GM08714 (cell line): Measurements from ENCODE around the gene TBX20.
"Not testable (repeated sequence)": the region's sequence is repeated elsewhere in the genome, so short reads cannot be mapped to it uniquely, and the experiment has no call there.

Source experiments
- H3K4me3 ChIP-seq: fragments of 200-500 bp; sonication (Bioruptor generic); 2 replicates; pipeline ENCODE4 v1.5.1; 2014; ENCODE audit warnings: mild to moderate bottlenecking, low read length, inconsistent platforms
- ZNF274 ChIP-seq: IDR thresholded peaks from 2 replicates; pipeline ENCODE4 v1.6.1; 2012; ENCODE audit warnings: mild to moderate bottlenecking, low read depth, low read length

TBX20 gene

DNA sequence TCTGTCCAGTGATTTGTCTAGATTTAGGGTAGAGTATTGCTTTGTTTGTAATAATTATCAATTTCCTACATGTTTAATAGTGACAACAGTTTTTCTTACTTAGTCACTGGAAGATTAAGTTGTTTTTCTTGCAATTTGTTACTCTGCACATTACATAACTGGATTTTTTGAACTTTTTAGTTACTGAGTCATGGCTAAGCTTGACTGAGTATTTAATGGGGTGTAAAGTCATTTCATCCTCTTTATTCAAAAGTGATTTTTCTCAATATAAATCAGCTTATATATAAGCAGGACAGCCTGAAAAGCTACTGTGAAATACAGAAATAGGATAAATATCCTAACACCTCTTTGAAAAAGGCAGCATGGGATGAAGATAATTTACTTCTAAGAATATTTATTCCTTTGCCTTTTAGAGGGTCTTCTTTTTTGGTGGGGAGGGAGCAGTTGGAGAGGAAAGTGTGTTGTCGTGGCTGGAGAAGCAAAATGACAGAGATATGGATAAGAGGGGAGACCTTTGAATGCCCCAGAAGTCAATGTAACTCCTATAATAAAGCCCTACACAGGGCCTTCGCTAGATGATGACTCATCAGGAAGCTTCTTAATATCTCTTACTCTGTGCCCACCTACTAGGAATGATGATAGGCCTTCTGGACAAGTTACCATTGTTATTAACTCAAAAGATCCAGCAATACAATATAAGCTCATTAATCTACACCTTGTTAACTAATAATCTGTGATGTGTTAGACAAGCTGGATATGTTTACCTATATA is 55.3 kb downstream of the TBX20 start:
- not testable (repeated sequence) for H3K4me3 ChIP-seq

DNA sequence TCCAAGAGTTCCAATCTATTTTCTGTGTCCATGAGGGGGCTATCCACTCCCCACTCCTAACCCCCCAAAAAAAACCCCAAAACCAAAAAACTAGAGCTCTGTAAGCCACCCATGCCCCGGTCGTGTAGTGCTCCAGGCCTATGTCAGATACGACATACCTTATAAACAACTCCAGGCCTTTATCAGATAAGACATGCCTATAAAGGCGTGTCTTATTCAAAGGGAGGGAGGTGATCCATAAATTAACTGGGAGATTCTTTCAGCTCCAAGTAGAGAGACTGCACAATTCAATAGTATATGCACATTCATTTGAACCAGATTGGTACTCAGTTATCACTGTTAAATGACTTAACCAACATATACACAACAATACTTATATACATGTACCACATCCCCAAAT is 62.3 kb downstream of the TBX20 start:
- not testable (repeated sequence) for H3K4me3 ChIP-seq

DNA sequence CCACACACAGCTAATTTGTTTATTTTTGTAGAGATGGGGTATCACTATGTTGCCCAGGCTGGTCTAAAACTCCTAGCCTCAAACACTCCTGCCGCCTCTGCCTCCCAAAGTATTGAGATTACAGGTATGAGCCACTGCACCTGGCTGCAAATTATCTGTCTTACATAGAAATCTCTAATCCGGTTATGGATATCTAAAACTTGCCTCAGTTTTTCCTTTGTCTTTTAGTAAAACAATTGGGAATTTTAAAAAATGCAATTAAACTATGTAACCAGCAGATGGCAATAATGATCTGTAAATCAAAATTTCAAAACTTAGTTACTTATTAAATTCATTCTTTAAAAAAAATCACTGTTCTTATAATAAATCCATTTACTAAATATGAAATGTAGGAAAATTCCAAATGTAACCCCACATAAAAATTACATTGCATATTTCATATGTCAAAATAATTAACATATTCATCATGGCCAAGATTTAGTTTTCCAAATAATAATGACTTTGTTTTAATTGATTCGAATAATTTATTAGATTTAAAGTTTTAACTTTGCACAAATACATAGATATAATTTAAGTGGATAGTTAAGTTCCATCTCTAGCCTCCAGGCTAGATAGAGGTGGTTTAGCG is 63.6 kb downstream of the TBX20 start:
- not testable (repeated sequence) for H3K4me3 ChIP-seq

DNA sequence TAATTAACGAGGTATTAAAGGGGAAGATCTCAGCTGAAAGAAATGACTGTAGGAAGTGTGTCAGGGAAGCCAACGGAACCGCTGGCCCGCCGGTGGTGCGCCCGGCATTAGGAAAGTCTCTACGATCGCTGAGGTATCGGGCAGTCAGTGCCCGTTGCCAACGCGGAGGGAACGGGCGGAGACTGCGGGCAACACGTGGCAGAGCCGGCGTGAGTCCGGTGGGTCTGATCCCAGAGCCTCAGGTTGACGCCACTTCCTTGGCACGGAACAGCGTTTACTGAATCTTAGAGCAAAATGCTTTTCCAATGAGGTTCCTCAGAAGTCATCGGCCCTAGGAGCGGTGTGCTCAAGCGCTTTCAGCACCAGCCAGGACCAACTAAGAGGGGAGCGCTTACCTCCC is 67.1 kb downstream of the TBX20 start:
- peak overlapping the region; percentile 9; the same call in 1 of the 2 replicates for H3K4me3 ChIP-seq

DNA sequence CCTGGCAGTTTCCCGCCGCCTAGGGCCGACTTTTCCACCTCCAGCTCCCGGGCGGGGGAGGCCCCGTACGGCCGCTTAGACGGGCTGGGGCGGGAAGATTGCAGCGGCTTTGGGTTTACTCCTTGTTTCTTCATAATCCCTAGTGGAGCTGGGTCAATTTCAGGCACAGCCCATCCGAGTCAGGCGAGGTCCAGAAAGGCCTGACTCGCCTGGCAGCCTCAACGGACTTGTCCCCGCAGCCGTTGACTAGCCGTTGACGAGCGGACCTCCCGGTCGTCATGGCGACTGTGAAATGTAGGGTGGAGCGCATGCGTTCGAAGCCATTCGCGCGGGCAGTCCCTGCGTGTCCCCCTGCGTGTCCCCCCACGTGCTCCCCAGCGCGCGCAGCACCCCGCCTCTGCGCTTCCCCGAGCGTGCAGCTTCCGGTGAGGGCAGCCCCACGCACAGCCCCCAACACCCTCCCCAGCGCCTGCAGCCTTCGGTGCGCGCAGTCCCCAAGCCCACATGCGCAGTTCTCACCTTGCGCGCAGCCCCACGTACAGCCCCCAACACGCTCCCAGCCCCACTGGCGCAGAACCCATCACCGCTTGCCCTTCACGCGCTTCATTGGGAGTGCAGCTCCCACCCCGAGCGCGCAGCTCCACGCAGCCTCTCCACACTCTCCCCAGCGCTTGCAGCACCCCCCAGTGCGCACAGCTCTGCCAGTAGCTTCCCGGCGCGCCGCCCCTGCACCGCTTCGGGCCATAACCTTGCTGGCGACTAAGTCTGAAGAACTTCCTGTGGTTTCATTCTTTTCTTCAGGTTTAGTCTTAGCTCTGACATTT is 67.8 kb downstream of the TBX20 start:
- TF ChIP-seq ZNF274: no peak
- H3K4me3 ChIP-seq: peak overlapping the region; percentile 9; the same call in 1 of the 2 replicates

DNA sequence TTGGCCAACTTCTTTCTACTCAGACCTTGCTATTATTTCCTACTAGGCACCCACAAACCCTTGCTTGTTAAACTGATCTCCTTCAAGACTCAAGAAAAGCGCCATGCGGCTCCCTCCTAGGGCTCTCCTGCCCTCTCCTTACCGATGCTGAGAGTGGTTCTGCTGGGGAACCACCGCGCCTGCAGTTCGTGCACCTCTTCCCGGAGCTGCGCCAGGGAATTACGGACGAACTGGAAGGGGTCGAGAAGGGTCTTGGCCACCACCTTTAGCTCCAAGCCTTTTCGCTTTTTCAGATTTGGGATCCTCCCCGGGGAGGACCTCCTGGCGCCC is 68.4 kb downstream of the TBX20 start:
- H3K4me3 ChIP-seq: not testable (repeated sequence)

DNA sequence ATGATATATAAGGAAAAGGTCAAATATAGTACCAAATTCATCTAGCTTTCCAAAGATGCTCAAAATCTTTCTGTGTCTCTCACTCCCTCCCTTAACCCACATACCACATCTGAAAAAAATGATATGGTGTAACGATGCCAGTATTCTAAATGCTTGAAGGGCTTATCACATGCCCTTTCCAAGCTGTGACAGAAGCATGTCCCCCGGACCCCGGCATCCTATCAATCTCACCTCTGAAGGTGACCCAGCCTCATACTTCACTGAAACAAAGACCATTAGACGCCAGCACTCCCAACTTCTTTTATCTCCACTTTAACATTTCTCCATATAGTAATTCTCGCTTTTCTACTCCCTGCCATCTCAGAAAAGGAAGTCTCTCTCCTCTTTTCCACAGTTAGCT is 68.9 kb downstream of the TBX20 start:
- not testable (repeated sequence) for H3K4me3 ChIP-seq

DNA sequence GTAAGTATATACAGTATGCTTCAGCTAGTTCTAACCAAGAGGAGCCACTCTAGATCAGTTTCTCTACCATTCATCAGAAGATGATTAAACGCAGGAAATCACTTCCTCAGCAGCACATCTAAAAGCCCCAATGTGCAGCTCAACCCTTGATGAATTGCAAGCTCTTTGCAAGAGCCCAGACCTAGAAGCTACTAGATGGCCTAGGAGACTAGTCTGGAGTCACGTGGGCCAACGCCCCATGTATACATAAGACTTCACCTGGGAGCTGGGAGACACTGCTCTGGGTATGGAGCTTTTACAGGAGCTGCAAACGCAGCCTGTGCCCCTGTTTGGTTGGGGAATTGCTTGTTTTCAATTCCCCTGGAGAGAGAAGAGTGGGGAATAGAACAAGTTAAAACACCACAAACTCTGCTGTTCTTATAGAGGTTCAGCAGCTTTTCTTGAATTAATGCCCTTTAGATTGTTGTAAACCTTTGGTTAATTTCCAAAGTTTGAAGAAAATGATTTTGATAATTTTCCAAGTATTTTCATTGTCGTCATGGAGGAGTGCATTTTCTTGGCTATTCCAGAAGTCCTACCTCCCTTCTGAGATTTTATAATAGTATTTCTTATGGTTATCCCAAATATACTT is 69.9 kb downstream of the TBX20 start:
- H3K4me3 ChIP-seq: not testable (repeated sequence)

DNA sequence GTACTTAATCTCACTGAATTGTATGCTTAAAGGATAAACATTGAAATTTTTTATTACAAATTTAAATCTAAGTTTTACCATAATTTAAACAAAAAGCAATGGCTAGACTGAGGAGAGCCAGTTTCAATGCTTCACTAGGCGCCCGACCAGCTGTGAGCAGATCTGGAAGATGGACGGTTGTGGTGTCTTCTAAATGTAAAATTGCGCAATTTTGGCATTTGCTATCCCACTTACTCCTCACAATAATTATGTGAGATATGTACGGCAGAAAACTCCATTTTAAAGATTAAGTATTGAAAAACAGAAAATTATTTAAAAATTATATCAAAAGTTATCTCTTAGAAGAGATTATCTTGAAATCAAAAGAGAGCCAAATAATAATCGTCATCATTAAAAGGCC is 73.2 kb downstream of the TBX20 start:
- H3K4me3 ChIP-seq: not testable (repeated sequence)

DNA sequence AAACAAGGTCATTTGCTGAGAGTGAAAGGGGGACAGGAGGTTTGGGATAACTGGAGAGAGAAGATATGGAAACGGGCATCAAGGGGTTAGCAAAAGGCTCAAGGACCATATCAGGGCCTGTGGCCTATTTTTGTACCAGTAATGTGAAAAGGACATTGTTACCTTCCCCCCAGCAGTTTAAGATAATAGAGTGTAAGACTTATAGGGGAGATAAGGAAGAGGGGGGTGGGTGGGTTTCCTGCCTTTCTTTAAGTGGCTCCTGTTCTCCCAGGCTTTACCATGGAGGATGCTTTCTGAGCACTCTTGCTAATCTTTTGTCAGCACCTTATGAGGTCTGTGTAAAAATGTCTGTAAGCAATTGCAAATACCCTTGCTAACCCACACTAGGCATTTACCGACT is 80.7 kb downstream of the TBX20 start:
- not testable (repeated sequence) for H3K4me3 ChIP-seq

DNA sequence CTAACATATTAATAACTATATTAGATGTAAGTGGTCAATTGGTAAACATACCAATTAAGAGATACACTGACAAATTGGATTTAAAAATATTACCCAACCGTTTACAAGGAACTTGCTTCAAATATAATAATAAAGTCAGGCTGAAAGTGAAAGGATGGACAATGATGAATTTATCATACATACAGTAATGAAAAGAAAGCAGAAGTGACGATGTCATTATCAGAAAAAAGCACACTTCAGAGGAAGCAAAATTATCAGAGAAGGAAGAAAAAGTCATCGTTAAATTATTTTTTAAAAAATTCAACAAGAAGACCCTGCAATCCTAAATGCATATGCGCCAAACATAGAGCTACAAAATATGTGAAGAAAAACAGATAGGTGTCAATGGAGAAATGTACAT is 81.8 kb downstream of the TBX20 start:
- not testable (repeated sequence) for H3K4me3 ChIP-seq

DNA sequence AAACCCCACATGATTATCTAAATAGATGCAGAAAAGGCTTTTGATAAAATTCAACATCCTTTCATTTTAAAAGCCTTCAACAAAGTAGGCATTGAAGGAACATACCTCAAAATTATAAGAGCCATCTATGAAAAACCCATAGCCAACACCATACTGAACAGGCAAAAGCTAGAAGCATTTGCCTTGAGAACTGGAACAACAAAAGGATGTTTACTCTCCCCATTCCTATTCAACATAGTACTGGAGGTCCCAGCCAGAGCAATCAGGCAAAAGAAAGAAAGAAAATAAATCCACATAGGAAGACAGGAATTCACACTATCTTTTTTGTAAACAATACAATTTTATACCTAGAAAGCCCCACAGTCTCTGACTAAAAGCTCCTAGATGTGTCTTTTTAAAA is 86.2 kb downstream of the TBX20 start:
- not testable (repeated sequence) for H3K4me3 ChIP-seq

DNA sequence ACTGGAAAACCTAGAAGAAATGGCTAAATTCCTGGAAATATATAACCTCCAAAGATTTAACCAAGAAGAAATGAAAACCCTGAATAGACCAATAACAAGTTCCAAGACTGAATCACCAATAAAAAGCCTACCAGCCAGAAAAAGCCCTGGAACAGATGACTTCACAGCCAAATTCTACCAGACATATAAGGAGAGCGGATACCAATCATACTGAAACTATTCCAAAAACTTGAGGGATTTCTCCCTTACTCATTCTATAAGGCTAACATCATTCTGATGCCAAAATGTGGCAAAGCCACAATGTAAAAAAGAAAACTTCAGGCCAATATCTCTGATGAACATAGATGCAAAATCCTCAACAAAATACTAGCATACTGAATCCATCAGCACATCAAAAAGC is 86.7 kb downstream of the TBX20 start:
- not testable (repeated sequence) for H3K4me3 ChIP-seq

DNA sequence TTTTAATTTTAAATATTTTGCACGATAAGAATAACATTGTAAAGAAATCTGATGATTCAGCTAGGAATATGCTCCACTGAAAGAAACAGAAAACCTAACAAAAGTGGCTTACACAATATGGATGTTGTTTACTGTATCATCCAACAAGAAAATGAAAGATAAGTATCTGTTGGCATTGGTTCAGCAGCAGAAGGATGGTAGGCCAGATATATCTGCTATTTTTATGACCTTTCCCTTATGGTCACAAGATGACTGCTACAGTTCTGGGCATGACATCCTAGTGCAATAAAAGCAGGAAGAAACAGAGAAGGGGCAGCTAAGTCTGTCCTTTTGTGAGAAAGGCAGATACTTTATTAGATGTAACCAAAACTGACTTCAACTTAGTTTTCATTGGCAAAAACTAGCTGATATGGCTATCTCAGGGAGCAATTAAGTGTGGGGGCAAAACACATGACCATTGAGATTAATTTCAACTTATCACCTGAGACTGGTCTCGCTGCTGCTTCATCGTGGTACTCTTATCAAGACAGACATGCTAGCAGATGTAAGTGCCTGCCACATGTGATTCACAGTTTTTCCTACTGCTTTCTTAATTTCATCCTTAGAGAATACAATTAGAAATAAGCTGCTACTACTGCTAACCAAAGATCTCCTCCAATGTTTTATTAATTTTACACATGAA is 92.7 kb downstream of the TBX20 start:
- not testable (repeated sequence) for H3K4me3 ChIP-seq
